ENCODE results near the gene GRM4.

DNA sequence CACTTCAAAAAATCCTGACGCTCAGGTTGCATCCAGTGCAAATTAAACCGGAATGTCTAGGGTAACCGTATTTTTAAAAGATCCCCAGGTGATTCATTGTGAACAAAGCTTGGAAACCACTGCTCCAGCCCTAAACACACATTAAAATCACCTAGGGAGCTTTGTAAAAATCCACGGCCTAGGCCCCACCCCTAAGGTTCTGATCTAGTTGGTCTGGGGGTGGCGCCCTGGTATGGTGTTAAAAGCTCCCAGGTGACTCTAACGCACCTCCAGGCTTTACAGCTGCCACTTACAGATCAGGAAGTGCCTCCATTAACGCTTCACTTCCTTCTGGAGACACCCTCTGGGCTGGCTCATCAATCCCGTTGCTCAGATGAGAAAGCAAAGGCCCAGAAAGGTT is 92.2 kb downstream of the GRM4 start:
- TF ChIP-seq, protein P1, sequence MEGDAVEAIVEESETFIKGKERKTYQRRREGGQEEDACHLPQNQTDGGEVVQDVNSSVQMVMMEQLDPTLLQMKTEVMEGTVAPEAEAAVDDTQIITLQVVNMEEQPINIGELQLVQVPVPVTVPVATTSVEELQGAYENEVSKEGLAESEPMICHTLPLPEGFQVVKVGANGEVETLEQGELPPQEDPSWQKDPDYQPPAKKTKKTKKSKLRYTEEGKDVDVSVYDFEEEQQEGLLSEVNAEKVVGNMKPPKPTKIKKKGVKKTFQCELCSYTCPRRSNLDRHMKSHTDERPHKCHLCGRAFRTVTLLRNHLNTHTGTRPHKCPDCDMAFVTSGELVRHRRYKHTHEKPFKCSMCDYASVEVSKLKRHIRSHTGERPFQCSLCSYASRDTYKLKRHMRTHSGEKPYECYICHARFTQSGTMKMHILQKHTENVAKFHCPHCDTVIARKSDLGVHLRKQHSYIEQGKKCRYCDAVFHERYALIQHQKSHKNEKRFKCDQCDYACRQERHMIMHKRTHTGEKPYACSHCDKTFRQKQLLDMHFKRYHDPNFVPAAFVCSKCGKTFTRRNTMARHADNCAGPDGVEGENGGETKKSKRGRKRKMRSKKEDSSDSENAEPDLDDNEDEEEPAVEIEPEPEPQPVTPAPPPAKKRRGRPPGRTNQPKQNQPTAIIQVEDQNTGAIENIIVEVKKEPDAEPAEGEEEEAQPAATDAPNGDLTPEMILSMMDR (IDR thresholded peaks at IDR 0.05) = no peak
- no peak for TF ChIP-seq POLR2A (IDR thresholded peaks at IDR 0.05)
